NCI-H1417 treated with DMSO at 0.1 percent for 48 hours (cell line): Measurements from ENCODE around the gene ARVCF.

Experiments used
- DNase-seq: peaks from one replicate; lab custom pipeline; 2025; lab: John Stamatoyannopoulos, UW

Gene ARVCF

DNA sequence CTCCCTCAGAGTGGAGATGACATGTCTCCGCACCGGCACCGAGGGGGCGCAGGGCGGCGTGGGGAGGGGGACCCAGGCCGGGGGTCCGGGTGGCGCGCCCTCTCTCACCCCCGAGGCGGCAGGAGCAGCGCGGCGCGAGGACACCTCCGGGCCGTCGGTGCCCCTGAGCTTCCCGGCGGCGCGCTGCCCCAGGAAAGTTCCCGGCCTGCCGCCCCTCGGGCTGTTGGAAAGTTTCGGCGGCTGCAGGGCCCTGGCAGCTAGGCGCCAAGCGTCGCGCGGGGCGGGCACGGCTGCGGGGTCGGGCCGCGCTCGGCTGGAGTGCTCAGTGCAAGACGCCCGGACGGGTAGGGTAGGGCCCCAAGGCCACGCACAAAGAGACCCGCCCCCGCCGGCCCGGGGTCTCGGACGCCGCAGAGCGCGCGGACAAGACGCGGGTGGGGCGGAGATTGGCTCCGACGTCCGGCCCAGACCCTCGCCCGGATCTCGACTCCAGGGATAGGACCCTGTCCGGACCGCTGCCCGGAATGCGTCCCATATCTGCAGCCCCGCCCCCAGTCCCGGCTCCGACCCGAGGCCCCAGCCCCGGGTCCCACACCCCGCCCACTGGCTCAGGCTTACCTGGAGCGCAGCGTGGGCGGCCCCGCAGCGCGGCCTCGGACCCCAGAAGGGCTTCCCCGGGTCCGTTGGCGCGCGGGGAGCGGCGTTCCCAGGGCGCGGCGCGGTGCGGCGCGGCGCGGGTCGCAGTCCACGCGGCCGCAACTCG is 471 bp downstream of the ARVCF start:
- no peak for DNase-seq

DNA sequence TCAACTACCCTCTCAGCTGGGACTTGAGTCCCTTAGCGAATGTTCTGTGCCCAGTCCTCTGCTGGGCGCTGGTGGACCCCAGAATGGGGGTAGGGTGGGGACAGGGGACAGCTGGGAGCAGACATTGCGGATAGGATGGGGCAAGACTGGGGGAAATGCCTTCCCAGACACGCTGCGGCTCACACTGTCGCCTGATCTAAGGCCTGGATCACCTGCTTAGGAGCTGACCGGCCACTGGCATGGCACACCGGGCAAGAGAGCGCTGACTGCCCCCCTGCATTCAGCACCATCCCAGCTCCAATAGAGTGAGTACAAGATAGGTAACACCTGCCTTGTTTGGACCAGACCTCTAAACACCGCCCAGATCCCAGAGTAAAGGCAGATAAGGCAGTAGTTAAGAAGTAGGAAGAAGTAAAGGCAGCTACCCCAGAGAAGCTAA is 1.4 kb downstream of the ARVCF start:
- DNase-seq, result no peak

DNA sequence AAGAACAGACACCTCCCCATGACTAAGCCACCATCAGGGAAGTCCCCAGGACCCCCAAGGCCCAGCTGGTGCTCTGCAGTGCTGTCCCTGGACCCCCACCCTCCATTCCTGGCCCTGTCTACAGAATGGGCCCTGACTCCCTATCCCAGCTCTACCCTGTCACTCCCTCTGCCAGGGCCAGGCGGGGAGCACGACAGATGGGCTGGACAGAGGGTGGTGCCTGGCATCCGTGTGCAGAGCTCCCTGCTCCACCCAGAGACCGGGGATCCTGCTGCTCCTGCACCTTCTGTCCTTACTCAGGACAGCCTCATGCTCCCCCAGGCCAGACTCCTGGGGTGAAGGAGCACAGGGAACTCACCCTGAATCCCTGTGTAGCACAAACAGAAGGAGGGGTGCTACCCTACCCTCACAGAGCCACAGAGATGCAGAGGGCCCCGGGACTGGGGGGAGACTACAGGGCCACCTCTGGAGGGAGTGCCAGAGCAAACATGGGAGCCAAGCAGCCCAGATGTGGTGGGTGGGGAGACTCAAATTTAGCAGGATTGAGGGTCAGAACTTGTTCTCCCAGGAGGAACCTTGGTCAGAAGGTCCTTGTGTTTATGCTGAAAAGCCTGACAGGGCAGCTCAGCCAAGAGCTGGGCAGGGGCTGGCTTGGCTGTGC is 2.0 kb downstream of the ARVCF start:
- no peak for DNase-seq

DNA sequence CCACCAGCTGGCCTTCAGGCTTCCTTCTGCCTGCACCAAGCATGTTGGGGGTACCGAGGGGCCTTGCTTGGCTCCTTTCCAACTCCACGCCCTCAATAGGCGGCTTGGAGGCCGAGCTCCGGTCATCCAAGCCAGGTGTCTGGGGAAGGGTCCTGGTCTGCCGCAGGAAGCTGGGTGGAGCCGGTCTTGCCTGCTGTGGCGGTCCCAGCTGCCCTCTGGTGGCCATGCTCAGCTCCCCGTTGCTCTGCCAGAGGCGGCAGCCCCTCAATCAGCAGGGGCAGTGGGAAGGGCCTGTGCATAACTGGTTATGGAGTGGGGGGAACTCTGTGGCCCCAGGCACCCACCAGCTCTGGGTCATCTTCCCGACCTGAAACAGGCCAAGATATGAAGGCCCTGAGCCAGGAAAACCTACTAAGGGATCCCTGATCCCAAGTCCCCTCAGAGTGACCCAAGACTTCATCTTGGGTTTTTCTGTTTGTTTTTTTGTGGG is 3.2 kb downstream of the ARVCF start:
- no peak for DNase-seq

DNA sequence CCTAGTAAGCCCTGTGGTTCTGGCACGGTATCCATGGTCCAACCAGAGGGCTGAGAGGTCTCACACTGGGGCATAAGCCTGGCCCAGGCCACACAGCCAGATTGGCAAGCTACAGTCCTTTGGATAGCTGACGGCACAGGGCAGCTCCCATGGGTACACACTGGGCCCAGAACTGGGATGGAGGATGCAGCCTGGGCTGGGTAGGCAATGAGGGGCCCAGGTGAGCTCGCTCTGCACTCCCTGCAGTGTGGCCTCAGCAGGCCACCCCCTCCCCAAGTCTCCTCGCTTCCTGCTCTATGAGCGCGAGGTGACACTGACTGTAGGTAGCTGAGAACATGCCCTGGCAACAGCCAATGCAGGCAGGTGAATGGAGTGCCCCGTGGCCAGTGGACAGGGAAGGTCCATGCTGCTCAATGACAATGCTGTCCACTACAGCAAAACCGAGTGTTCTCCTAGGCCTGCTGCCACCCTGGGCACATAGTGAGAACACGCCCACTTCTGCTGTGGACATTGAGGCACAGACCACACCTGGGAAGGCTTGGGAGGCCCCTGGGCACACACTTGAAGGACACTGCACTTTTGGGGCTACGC is 3.8 kb downstream of the ARVCF start:
- no peak for DNase-seq

DNA sequence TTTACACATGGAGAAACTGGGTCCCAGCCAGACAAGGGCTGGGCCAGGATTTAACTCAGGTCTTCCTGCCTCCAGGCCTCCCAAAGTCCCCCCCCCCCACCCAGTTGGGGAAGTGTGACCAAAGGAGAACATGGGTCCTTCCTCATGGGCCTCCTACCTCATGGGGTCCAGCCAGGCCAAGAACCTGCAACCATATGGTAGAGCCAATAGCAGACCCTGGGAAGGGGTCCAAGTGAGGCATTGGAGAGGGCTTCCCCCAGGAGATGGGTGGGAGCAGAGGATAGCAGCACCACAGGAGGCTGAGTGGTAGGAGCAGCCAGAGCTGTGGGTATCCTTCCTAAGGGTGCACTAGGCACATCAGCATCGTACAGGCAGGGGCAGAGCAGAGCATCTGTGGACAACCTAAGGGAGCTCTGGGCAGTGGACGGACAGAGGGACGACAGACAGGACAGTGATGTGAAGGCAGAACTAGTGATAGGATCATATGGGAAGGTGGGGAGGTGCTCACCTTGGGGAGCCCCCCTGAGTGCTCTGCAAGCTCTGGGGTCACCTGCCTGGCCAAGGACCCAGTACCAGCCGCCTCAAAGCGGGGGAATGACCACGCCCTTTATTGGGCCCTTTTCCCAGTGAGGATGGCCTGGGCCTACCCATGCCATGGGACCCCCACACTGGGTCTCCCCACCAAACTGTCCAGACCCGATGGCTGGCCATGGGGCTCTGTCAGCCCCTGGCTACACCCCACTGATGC is 4.5 kb downstream of the ARVCF start:
- no peak for DNase-seq

DNA sequence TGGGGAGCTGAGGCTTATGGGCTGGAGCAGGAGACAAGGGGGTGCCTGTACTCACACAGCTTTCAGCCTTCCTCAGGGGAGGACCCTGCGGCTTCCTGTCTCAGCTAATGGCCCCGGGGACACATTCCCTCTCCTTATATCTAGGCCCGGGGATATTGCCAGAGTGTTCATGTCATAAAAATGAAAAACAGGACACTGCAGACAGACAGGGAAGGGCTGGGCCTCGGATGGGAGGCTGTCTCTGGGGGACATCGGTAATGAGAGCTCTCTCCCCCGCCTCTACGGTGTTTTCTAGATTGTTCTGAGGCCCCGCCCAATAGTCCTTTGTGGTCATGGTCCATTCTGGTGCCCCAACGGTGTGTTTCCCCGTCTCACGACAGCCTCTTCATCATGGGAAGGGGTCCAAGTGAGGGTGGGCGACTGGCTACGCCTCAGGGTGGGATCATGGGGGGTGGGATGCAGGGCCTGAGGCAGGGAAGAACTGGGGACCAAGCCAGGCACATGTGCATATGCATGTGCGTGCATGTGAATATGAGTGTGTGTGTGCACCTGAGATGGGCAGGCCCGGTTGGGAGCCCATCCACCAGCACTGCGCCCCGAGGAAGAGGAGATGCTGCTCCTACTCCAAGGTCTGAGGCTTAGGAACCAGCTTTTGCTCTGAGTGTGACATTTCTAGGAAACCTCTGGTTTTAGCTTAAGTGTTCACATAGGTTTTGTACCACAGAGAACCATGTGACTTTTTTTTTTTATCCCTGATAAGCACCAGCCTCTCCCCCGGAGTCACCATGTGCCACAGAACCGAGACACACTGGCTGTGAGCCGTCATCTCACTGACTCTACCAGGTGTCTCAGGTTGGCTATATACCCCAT is 5.3 kb downstream of the ARVCF start:
- DNase-seq, result no peak

DNA sequence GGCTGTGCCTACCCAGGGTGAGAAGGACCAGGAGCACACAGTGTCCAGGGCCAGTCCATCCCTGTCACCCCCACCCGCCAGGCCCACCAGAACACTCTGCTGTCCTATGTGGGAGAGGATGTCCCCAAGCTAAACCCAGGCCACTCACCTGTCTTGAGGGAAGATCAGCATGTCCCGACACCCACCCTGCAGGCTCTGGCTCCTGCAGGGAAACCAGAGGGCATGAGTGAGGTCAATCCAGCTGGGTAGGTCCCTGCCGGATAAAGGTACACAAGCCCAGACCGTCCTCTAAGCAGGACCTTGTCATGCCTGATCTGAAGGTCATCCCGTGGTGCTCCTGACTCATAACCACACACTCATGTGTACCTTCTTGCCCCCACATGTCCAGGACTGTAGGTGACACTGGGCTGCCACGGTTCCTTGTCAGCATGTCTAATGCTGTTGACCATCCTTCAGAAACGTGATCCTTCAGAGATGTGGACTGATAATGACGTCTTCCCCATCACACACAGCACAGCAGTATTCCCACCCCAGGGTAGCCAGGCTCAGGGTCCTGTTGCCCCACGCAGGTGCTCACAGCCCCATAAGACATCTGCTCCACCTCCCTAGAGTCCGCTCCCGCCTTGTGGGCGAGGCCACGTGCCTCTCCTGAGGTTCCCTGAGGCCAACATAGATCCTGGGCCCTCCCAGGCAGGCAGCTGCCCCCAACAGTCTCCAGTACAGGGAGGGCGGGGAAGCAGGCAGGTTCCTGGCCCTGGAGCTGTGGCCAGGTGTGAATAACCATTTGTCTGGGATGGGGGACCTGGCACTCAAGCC is 6.1 kb downstream of the ARVCF start:
- DNase-seq, result no peak

DNA sequence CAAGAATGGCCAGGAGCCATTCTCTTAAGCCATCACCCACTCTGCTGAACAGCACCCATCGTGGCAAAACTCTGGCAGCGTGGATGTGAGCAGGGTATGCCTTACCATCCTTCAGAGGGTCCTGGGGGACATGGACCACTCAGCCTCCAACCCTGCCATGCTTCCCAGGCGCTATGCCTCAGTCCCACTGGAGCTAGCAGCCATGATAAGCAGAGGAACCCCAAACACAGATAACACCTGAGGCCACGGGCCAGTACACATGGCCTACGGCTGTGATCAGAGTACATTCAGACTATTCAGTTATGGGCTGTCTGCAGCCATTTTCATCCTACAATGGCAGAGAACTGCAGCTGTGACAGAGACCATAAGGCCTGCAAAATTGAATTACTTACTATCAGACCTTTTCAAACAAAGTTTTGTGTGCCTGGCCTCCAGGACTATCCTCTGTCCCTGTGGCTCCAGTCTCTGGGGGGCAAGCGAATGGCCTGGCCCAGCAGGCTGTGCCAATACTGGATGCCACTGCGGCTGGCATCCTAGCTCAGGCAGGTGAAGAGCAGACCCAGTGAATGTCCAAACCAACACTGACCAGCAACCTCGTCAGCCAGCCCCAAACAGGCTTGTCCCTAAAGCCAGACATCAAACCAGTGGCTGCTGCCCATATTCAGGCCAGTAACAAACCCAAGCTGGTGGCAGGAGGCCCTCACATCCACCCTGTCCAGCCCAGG is 6.9 kb downstream of the ARVCF start:
- DNase-seq, result no peak

DNA sequence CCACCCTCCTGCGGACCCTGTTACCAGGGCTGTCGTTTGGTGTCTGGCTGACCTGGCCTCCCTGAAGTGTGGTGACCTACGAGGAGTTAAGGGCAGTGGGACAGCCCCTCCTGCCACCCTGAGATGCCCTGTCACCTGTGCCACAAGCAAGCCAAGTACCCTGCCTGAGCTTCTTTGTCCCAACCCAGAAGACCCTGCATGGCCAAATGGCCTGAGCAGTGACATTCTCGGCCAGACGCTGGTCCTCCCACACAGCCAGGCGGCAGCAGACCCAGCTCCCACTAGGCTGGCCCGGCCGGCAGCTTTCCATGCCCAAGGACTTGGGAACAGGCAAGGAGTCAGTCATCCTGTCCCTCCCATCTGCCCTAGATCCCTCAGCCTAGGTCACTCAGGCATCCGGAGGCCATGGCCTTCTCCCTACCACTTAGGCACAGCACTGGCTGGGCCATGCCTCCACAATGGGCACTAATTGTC is 7.6 kb downstream of the ARVCF start:
- no peak for DNase-seq

DNA sequence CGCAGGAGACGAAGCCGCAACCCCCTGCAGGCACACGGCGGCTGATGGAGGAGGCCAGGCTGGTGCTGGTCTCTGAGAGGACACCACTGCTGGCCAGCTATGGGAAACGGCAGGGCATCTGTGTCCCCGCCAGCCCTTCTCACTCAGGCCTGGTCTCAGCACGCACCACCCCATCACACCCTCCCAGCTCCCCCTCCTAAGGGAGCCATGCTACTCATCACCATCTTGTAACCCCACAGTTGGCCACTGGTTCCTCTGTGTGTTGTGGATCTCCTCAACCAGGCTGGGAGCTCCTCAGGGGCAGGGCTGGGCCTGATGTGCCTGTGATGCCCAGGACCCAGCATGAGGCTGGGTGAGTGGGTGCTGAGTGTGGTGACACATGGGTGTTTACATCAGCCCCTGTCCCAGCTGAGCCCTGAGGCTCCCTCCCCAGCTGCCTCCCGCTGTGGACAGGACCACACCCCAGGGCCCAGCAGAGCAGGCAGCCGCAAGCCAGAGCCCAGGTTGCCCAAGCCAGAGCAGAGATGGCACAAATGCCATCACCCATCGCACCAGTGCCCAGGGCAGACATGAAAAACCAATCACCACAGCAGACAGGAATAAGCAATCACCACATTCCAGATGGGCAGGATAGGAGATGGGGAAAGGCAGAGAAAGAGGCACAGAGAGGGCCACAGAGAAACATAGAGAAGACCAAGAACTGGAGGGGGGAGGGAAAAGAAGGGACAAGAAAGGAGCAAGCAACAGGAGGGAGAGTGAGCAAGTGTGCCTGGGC is 8.2 kb downstream of the ARVCF start:
- DNase-seq, result no peak

DNA sequence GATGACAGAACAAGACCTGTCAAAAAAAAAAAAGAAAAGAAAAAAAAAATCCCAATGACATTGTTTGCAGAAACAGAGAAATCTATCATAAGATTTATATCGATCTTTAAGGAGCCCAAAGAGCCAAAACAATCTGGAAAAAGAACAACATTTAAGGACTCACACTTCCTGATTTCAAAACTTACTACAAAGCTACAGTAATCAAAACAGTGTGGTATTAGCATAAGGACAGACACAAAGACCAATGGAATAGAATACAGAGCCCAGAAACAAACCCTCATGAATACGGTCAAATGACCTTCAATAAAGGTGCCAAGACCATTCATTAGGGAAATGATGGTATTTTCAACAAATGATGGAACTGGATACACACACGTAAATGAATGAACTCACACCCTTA is 12.2 kb downstream of the ARVCF start:
- no peak for DNase-seq

DNA sequence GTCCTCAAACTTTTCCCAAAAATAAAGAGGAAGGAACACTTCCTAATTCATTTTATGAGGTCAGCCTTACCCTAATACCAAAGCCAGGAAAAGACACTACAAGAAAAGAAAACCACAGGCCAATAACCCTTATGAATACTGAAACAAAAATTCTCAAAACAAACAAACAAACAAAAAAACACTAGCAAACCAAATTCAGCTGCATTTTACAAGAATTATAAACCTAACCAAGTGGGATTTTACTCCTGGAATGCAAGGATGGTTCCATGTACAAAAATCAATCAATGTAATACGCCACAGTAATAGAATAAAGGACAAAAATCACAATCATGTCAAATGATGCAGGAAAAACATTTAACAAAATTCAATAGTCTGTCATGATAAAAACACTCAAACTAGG is 13.3 kb downstream of the ARVCF start:
- DNase-seq, result no peak

DNA sequence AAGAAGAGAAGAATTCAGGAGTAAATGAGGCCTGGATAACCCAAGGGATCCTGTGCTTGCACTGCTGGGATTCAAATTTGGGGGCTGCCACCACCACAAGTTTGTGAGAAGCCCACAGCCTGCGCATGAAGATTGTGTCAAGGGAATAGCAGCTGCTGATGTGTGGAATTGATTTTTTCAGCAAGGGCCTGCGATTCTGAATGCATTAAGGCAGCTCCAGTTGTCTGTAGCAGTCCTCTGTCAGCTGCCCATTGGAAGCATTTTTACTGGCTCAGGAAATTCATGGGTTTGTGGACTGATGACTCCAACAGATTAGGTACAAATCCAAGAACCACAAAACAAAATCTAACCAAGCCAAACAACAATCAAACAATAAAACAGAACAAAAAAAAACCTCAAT is 14.0 kb downstream of the ARVCF start:
- no peak for DNase-seq

DNA sequence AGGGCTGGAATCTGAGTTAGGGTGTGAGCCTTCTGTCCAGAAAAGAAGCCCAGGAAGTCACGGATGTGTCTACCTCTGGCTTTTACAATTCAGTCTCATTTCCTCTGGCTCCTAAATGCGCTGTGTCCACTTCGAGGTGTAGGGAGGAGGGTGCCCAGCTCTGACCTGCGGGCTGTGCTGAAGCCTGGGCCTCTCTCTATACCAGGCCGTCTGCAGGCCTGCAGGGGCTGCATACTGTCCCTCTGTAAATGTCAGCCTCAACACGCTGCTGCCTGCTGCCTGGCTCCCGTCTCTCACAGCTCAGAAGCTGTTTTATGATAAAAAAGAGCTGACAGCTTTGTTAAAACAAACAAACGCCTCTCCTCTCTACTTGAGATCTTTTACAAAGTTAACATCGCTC is 14.5 kb downstream of the ARVCF start:
- no peak for DNase-seq

DNA sequence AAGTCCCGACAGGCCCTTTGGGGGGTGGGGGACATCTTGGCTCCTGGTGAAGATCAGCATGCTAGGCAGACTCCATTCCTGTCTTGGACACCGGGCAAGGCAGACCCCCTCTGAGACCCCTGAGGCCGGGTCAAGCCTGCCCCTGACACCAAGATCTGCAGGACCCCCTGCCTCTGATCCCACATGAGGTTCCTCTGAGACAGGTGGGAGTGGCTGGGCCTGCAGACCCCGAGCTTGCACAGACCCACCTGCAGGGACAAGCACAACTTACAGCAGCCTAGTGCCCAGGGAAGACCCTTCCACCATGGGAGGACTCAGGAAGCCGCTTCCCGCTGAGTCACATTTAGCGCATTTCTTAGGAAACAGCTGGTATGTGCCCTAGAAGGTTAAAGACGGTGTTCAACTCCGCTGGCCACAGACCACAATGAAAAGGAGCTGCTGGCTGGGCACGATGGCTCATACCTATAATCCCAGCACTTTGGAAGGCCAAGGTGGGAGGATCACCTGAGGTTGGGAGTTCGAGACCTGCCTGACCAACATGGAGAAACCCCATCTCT is 15.5 kb downstream of the ARVCF start:
- DNase-seq, result no peak

DNA sequence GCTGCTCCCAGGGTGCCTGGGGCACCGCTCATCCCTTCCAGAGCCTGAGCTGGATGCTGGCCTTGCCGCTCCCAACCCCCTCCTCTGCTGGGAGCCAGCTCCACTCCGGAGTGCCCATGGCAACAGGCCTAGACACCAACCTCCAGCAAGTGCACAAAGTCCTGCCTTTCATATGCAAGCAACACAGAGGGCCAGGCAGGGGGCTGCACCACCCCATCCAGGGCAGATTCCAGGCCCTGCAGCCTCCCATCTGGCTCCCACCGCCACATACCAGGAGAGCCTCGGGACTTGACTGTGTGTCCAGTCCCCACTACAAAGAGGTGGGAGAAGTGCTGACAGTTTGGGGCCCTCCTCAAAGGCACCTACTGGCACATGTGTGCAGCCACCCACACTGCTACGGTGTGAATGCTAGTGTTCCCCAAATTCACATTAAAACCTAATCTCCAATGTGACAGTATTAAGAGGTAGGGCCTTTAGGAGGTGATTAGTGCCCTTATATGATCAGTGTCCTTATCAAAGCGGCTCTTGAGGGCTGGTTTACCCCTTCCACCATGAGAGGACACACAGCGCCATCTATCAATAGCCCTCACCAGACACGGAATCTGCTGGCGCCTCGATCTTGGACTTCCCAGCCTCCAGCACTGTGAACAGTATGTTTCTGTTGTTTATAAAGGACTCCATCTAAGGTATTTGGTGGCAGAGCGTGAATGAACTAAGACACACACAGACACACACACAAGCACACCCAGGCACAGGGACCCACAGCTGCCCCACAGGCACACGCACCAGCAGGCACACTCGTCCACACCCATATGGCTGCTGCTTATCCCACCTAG is 16.2 kb downstream of the ARVCF start:
- no peak for DNase-seq
